Endothelial cell of umbilical vein (primary cell): ENCODE results near the gene POLR2B.

Experiments used
- CTCF ChIP-seq, 2 donors: IDR thresholded peaks; 1 replicate in 1 of 2; 2 replicates in 1 of 2; pipeline ENCODE4 v1.5.1; 2011; ENCODE audit warnings: low read length in 2 of 2, mild to moderate bottlenecking in 2 of 2, moderate library complexity in 2 of 2, control low read depth in 1 of 2, inconsistent platforms in 1 of 2, low read depth in 1 of 2; ENCODE audit not compliant: insufficient read depth in 1 of 2; ENCODE audit errors: extremely low read depth in 1 of 2
- GATA2 ChIP-seq: IDR thresholded peaks from 2 replicates; pipeline ENCODE4 v1.7.0; 2011; ENCODE audit warnings: low read depth, mild to moderate bottlenecking, moderate library complexity, mixed read lengths, low read length; ENCODE audit not compliant: insufficient read length, insufficient read depth

GRCh38 chr4:57078685-57079521 is 100.2 kb downstream of the POLR2B start:
- no peak for TF ChIP-seq CTCF (IDR thresholded peaks at IDR 0.05; ENCODE audit: extremely low read depth in 1 of 2, insufficient read depth in 1 of 2, low read depth in 1 of 2, low read length in 2 of 2)
- no peak for TF ChIP-seq GATA2
